HL-60 (cell line): Measurements from ENCODE around the gene ZYG11B.
A peak's percentile ranks its signal among the peaks of the same experiment; 100 is the strongest.

Experiments used
- DNase-seq, 2 experiments: peaks; one replicate each; pipeline ENCODE4 v3.0.0-alpha.2; 2010 to 2020; ENCODE audit warnings: low read depth in 1 of 2, low spot score in 1 of 2
- H3K27ac ChIP-seq: fragments of 250-450 bp; sonication (Bioruptor Pico); replicated peaks from 2 replicates; pipeline ENCODE4 v1.5.1; 2020; ENCODE audit warnings: mild to moderate bottlenecking, moderate library complexity
- H3K27me3 ChIP-seq: fragments of 250-450 bp; sonication (Bioruptor Pico); 2 replicates; pipeline ENCODE4 v1.5.1; 2021; ENCODE audit warnings: mild to moderate bottlenecking, moderate library complexity; ENCODE audit not compliant: insufficient read depth, poor library complexity, severe bottlenecking
- H3K4me3 ChIP-seq: replicated peaks from 2 replicates; pipeline ENCODE4 v1.5.1; 2011; ENCODE audit warnings: mild to moderate bottlenecking, control low read depth, low read length; ENCODE audit not compliant: insufficient read depth
- CTCF ChIP-seq: IDR thresholded peaks from one replicate; pipeline ENCODE4 v1.5.1; 2011; ENCODE audit warnings: low read length, control low read depth, inconsistent platforms; ENCODE audit not compliant: insufficient read depth
- GABPA ChIP-seq: IDR thresholded peaks from 2 replicates; pipeline ENCODE4 v1.6.1; 2012; ENCODE audit warnings: low read depth
- POLR2AphosphoS5 ChIP-seq: IDR thresholded peaks from 2 replicates; pipeline ENCODE4 v1.6.1; 2012; ENCODE audit warnings: low read depth
- REST ChIP-seq: IDR thresholded peaks from 2 replicates; pipeline ENCODE4 v1.6.1; 2012; ENCODE audit warnings: low read depth; ENCODE audit not compliant: insufficient replicate concordance
- SPI1 ChIP-seq: IDR thresholded peaks from 2 replicates; pipeline ENCODE4 v1.6.1; 2012; ENCODE audit warnings: low read depth, mild to moderate bottlenecking, borderline replicate concordance

ZYG11B gene

GRCh38 chr1:52706941-52707926 is 19.0 kb upstream of the ZYG11B start:
- TF ChIP-seq CTCF (no peak), REST (no peak)
- H3K4me3 ChIP-seq = no peak overlapping the region
- no peaks in the 10 kb centered on the region for H3K27me3 ChIP-seq
- peak overlapping the region; percentile 16 for H3K27ac ChIP-seq
- DNase-seq = peak in 1 of 2 experiments; percentile 10

- no peak for TF ChIP-seq SPI1
- no peak for TF ChIP-seq GABPA
- no peak for TF ChIP-seq REST
- TF ChIP-seq POLR2AphosphoS5 = no peak
- peak overlapping the region; percentile 43 for H3K27ac ChIP-seq
- DNase-seq = peak in 1 of 2 experiments; percentile 69
Observed at GRCh38 chr1:52707927-52708655, 18.2 kb upstream of the ZYG11B start.

GRCh38 chr1:52709016-52709415 is 17.2 kb upstream of the ZYG11B start:
- no peak for DNase-seq
- no peak overlapping the region for H3K4me3 ChIP-seq
- H3K27me3 ChIP-seq = no peaks in the 10 kb centered on the region
- TF ChIP-seq GABPA = no peak
- no peak for TF ChIP-seq POLR2AphosphoS5
- TF ChIP-seq REST = no peak
- TF ChIP-seq CTCF = no peak
- H3K27ac ChIP-seq = no peak overlapping the region

More at GRCh38 chr1:52707927-52708655, 18.2 kb upstream of the ZYG11B start:
- H3K4me3 ChIP-seq = no peak overlapping the region
- H3K27me3 ChIP-seq = no peaks in the 10 kb centered on the region
